AG09309 (cell line): ENCODE results near the gene JARID2.
"Not testable (repeated sequence)": the region's sequence is repeated elsewhere in the genome, so short reads cannot be mapped to it uniquely, and the experiment has no call there.

ENCODE experiments used
- DNase-seq: peaks from one replicate; pipeline ENCODE4 v3.0.0-alpha.2; 2010; ENCODE audit warnings: low read depth
- H3K4me3 ChIP-seq: 2 replicates; pipeline ENCODE4 v1.5.1; 2011; ENCODE audit warnings: mild to moderate bottlenecking, low read depth, low read length, moderate library complexity; ENCODE audit not compliant: control insufficient read depth
- TF ChIP-seq, protein P1 (sequence below): IDR thresholded peaks from 2 replicates; pipeline ENCODE4 v1.5.1; 2011; ENCODE audit warnings: mild to moderate bottlenecking, low read depth, low read length, inconsistent platforms; ENCODE audit not compliant: insufficient read depth, control insufficient read depth; ENCODE audit errors: missing control alignments

Gene JARID2

DNA sequence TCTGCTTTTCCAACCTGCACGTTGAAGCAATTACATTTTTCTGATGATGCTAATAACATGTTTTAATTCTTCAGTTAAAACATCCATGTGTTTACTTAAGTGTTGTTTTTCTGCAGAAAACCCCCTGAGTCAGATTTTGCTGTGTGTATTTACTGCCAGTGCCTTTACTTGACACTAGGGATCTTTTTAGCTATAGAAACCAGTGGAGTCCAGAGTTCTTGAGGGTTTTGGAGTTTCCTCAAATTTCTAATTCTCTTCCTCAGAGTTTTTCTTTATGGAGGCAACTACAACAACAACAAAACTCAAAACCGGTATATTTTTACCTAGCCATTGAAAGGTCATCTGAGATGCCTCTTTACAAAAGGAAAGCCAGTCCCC, 168.4 kb downstream of the JARID2 start:
- no peak overlapping the region for H3K4me3 ChIP-seq
- no peak for DNase-seq
- TF ChIP-seq, protein P1, sequence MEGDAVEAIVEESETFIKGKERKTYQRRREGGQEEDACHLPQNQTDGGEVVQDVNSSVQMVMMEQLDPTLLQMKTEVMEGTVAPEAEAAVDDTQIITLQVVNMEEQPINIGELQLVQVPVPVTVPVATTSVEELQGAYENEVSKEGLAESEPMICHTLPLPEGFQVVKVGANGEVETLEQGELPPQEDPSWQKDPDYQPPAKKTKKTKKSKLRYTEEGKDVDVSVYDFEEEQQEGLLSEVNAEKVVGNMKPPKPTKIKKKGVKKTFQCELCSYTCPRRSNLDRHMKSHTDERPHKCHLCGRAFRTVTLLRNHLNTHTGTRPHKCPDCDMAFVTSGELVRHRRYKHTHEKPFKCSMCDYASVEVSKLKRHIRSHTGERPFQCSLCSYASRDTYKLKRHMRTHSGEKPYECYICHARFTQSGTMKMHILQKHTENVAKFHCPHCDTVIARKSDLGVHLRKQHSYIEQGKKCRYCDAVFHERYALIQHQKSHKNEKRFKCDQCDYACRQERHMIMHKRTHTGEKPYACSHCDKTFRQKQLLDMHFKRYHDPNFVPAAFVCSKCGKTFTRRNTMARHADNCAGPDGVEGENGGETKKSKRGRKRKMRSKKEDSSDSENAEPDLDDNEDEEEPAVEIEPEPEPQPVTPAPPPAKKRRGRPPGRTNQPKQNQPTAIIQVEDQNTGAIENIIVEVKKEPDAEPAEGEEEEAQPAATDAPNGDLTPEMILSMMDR, result no peak

DNA sequence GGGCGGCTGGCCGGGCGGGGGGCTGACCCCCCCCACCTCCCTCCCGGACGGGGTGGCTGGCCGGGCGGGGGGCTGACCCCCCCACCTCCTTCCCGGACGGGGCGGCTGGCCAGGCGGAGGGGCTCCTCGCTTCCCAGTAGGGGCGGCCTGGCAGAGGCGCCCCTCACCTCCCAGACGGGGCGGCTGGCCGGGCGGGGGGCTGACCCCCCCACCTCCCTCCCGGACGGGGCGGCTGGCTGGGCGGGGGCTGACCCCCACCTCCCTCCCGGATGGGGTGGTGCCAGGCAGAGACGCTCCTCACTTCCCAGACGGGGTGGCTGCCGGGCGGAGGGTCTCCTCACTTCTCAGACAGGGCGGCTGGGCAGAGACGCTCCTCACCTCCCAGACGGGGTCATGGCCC, 169.8 kb downstream of the JARID2 start:
- DNase-seq, H3K4me3 ChIP-seq: not testable (repeated sequence)

DNA sequence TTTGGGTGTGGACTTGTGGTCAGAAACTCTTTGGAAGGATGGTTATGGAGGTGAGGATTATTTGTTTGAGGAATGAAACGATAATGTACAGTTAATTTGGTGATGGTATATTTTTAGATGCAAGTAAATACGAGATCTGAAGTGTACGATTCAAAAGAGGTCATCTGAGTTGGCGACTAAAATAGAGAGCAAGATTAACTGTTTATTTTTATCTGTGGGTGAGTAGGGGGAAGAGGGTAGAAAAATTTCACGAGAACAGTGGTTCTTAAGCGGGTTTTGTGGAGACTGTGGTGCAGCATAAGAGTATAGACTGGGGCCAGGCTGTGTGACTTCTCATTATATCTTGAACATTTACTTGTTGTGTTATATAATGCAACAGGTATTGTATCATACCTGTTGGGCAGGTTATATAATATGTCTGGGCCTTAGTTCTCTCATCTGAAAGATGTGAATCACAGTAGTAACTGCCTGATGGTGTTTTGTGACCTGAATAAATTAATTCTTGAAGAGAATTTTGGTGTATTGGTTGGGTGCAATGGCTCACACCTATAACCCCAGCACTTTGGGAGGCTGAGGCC, 171.2 kb downstream of the JARID2 start:
- TF ChIP-seq, protein P1, result no peak
- no peak overlapping the region for H3K4me3 ChIP-seq
- DNase-seq, result no peak

DNA sequence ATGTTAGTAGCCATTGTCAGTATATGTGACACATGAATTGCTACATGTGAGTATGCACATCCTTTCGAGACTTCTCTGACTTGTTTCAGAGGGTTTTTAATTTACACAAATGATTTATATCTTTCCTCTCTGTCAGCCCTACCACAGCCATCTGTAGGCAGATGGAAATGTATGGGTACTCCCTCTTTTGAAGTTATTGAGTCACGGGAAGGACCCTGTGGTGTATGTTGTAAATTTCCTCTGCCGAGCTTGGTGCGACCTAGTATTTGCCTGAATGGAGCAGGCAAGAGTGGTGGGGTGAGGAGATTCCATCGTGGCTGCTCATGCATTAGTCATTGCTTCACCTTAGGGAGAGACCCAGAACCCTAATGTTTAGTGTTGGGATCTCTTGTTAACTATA, 171.9 kb downstream of the JARID2 start:
- TF ChIP-seq, protein P1, result no peak
- no peak overlapping the region for H3K4me3 ChIP-seq
- DNase-seq, result no peak

DNA sequence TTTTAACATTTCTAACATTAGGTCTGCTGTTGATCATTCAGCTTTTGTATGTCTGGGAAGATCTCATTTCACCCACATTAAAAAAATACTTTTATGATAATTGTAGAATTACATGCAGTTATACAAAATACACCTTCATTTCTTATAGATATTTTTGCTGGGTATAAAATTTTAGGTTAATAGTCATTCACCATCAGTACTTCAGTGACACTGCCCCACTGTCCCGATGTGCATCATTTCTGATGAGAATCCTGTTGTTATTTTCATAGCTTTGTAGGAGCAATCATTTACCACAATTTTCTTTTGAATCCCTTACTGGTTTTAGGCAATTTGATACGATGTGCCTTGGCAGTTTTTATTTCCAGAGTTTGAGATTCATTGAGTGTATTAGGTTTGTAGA, 173.6 kb downstream of the JARID2 start:
- DNase-seq, result no peak
- H3K4me3 ChIP-seq, result no peak overlapping the region
- TF ChIP-seq, protein P1, result no peak

DNA sequence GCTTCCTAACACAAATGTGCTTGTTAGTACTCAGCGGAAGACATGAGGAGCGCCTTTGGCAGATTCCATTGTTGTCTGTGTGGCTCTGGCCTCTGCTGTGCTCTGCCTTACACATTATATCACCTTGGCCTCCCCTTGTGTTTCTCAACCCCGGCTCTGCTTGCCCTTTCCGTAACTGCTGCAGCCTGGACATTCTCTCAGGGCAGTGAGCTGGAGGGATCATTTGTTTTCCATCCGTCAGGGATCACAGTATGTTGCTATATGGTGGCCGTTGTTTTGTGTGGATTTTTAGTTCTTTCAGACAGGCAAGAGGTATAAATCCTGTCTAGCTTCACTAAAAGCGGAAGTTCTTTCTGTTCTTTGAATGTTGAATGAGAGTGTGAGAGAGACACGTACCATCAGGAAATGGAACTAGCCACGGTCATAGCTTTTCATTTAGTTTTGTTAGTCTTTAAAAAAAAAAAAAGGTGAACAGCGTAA, 175.1 kb downstream of the JARID2 start:
- TF ChIP-seq, protein P1, result no peak
- no peak overlapping the region for H3K4me3 ChIP-seq
- no peak for DNase-seq

DNA sequence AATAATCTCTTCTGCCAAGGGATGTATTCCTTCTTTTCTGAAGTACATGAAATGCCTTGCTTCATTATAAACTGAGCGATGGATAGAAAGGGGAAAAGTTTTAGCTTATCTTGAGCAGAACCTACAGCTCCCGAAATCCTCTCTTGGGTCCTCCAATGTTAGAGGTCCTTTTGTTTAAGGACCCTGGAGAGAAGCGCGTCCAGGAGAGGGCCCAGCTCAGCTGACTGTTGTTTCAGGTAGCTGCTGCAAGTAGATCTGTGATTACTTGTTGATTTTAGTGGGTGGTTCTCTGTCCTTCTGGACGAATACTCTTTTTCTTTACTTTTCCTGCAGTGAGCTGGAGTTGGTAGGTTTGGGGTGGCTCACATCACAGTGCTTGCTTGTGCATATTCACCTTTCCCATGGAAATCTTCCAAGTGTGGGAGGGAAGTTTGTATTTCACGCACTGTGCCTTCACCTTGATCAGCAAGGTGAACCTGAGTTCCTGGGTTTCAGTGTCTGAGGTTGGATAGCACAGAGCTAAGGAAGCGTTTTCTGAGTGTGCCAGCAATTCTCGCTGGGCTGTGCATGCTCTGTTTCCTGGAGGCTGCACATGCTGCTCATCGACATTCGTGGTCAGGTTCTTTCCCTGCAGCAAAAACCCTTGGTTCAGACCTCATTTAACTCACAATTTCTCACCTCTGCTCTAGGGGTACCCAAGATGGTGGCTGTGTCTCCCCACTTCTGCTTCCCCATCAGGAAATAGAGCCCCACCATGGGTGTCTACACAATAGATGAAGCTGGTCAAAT, 176.3 kb downstream of the JARID2 start:
- TF ChIP-seq, protein P1, result no peak
- no peak overlapping the region for H3K4me3 ChIP-seq
- no peak for DNase-seq
